Esophagus muscularis mucosa (tissue), 3 donors: Measurements from ENCODE around the gene ZNF780B.

Experiments used
- POLR2A ChIP-seq: fragments of 450-650 bp; IDR thresholded peaks from one replicate; pipeline ENCODE4 v1.6.1; 2017; ENCODE audit warnings: antibody characterized with exemption, moderate library complexity, mild to moderate bottlenecking, low read depth
- TF ChIP-seq, protein P1 (sequence below), 3 experiments: fragments of 200-600 bp in 2 of 3; fragments of 450-650 bp in 1 of 3; sonication (generic) in 2 of 3; IDR thresholded peaks; one replicate each; pipeline ENCODE4 v1.5.1; 2017 to 2019; ENCODE audit warnings: antibody characterized with exemption in 3 of 3, mild to moderate bottlenecking in 2 of 3, moderate library complexity in 1 of 3

DNA sequence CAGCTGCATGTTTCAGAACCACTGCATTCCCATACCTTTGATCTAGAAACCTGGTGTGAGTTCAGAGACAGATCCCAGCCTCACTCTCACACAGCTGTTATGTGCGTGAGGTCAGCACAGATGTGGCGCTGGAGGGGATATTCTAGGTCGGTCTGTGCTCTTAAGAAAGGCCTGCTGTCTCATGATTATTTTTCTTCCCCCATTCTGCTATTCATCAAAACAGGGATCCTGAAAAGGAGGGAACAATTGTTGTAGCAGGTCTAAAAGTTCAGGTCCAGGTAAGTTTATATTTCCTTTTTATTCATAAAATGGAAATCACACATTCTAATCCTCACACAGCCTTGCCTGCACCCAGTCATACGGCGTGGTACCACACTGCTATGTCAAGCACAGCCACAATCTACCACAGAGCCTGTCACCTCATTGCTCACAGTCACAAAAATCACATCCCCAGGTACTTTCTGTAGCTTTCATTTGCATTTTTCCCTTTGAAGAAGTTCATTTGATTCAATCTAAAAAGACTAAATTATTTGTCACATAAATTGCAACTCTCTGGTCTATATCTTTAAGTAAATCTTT, 58.3 kb downstream of the ZNF780B start:
- TF ChIP-seq, protein P1, sequence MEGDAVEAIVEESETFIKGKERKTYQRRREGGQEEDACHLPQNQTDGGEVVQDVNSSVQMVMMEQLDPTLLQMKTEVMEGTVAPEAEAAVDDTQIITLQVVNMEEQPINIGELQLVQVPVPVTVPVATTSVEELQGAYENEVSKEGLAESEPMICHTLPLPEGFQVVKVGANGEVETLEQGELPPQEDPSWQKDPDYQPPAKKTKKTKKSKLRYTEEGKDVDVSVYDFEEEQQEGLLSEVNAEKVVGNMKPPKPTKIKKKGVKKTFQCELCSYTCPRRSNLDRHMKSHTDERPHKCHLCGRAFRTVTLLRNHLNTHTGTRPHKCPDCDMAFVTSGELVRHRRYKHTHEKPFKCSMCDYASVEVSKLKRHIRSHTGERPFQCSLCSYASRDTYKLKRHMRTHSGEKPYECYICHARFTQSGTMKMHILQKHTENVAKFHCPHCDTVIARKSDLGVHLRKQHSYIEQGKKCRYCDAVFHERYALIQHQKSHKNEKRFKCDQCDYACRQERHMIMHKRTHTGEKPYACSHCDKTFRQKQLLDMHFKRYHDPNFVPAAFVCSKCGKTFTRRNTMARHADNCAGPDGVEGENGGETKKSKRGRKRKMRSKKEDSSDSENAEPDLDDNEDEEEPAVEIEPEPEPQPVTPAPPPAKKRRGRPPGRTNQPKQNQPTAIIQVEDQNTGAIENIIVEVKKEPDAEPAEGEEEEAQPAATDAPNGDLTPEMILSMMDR (IDR thresholded peaks at IDR 0.05): no peak
- TF ChIP-seq POLR2A: no peak
